AG09309 (cell line): Measurements from ENCODE around the gene ADK.
A peak's percentile ranks its signal among the peaks of the same experiment; 100 is the strongest.

Experiments
- DNase-seq: peaks from one replicate; pipeline ENCODE4 v3.0.0-alpha.2; 2010; ENCODE audit warnings: low read depth
- H3K4me3 ChIP-seq: 2 replicates; pipeline ENCODE4 v1.5.1; 2011; ENCODE audit warnings: mild to moderate bottlenecking, low read depth, low read length, moderate library complexity; ENCODE audit not compliant: control insufficient read depth
- TF ChIP-seq, protein P1 (sequence below): IDR thresholded peaks from 2 replicates; pipeline ENCODE4 v1.5.1; 2011; ENCODE audit warnings: mild to moderate bottlenecking, low read depth, low read length, inconsistent platforms; ENCODE audit not compliant: insufficient read depth, control insufficient read depth; ENCODE audit errors: missing control alignments

The ADK gene

GRCh38 chr10:74322141-74322540 lies 171.1 kb downstream of the ADK start:
- no peak for DNase-seq
- H3K4me3 ChIP-seq: no peak overlapping the region
- TF ChIP-seq, protein P1, sequence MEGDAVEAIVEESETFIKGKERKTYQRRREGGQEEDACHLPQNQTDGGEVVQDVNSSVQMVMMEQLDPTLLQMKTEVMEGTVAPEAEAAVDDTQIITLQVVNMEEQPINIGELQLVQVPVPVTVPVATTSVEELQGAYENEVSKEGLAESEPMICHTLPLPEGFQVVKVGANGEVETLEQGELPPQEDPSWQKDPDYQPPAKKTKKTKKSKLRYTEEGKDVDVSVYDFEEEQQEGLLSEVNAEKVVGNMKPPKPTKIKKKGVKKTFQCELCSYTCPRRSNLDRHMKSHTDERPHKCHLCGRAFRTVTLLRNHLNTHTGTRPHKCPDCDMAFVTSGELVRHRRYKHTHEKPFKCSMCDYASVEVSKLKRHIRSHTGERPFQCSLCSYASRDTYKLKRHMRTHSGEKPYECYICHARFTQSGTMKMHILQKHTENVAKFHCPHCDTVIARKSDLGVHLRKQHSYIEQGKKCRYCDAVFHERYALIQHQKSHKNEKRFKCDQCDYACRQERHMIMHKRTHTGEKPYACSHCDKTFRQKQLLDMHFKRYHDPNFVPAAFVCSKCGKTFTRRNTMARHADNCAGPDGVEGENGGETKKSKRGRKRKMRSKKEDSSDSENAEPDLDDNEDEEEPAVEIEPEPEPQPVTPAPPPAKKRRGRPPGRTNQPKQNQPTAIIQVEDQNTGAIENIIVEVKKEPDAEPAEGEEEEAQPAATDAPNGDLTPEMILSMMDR: no peak

DNA sequence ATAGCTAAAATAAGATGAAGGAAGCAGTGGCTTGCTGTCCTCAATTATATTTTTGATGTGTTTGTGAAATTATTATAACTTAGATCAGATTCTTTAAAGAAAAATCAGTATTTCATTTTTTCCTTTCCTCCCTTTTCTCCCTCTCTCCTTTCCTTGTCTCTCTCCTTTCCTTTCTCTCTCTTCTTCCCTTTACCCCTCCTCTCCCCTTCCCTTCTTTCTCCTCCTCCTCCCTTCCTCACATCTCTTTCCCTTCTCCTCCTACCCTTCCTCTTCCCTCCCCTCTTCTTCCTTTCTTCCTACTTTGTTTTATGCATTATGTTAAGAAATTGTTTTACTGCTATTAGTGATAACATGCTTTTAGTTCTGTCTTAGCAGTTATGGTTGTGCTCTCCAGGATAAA lies 171.5 kb downstream of the ADK start:
- TF ChIP-seq, protein P1: no peak
- DNase-seq: no peak
- H3K4me3 ChIP-seq: no peak overlapping the region

DNA sequence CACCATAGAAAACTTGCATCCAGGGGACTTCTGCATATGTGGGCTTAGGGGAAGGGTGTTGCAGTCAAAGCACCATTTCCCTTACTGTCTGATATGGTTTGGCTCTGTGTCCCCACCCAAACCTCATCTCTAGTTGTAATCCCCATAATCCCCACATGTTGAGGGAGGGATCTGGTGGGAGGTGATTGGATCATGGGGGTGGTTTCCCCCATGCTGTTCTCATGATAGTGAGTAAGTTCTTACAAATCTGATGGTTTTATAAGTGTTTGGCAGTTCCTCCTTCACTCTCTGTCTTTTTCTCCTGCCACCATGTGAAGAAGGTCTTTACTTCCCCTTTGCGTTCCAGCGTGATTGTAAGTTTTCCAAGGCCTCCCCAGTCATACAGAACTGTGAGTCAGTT lies 177.4 kb downstream of the ADK start:
- DNase-seq: peak; percentile 2
- H3K4me3 ChIP-seq: no peak overlapping the region
- TF ChIP-seq, protein P1: no peak

DNA sequence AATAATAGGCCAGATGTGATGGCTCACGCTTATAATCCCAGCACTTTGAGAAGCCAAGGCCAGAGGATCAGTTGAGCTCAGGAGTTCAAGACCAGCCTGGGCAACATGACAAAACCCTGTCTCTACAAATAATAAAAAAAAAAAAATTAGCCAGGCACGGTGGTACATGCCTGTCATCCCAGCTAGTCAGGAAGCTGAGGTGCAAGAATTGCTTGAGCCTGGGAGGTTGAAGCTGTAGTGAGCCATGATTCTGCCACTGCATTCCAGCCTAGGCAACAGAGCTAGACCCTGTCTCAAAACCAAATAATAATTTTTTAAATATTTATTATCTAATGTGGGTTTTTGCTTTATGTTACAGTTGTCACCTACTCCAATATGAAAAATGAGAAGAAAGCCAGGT lies 178.9 kb downstream of the ADK start:
- DNase-seq: no peak
- TF ChIP-seq, protein P1: no peak
- no peak overlapping the region for H3K4me3 ChIP-seq

- no peak overlapping the region for H3K4me3 ChIP-seq
- DNase-seq: no peak
- TF ChIP-seq, protein P1: no peak
Observed at GRCh38 chr10:74330646-74331045, 179.6 kb downstream of the ADK start.

GRCh38 chr10:74332398-74332797 lies 181.4 kb downstream of the ADK start:
- no peak overlapping the region for H3K4me3 ChIP-seq
- TF ChIP-seq, protein P1: no peak
- peak; percentile 51 for DNase-seq

DNA sequence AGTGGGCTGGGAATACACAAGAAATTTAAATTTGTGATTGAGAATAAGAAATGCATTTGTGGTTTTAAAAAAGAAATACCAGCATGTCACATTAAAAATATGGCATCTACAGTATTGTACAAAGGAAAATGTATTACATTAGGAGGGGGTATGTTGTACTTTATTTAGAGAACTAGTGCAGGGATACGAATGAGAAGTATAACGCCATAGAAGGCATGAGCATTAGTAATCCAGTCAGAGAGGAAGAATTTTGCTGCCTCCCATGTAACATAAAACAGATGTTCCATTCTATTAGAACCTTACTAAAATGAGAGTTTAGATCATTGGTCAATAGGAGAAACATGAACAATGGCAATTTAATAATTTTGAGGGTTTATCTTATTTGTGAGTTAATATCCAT lies 182.2 kb downstream of the ADK start:
- TF ChIP-seq, protein P1: no peak
- no peak overlapping the region for H3K4me3 ChIP-seq
- DNase-seq: peak; percentile 46
